ENCODE results near the gene SLC22A23. TPM values are rescaled to one million over a fixed set of nuclear protein-coding genes. Genes with fewer than 3 reads are reported as not detected.

Gene SLC22A23
- total RNA-seq, 1 experiment from 2014 or later = 6.8 TPM

DNA sequence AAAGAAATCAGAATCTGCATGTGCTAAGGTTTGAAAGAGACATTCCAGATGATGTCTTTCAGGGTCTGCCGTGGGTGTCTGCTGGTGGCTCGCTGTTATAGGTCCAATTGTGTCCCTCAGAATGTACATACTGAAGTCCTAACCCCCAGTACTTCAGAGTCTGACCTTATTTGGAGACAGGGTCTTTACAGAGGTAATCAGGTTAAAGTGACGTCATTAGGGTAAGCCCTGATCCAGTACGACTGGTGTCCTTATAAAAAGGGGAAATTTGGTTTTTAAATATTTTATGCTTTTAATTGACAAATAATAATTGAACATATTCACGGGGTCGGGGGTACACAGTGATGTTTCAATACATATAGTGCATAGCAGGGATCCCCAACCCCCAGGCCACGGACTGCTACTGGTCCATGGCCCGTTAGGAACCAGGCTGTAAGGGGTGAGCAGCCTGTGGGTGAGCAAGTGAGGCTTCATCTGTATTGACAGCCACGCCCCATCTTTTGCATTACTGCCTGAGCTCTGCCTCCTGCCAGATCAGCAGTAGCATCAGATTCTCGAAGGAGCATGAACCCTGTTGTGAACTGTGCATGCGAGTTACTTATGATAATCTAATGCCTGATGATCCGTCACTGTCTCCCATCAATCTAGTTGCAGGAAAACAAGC, 33.2 kb upstream of the SLC22A23 start:
- H3K27ac Mint-ChIP-seq = no peak overlapping the region
- Histone ChIP-seq H3K79me1 (ENCODE audit: insufficient read depth, low read depth, low read length, poor library complexity, severe bottlenecking) (no peaks in the 10 kb centered on the region), H4K5ac (ENCODE audit: insufficient read length, low read depth, low read length) (no peak overlapping the region), H4K91ac (ENCODE audit: insufficient read length, low read depth, low read length) (no peak overlapping the region), H2AFZ (ENCODE audit: low read length) (no peak overlapping the region), H3K4me2 (ENCODE audit: insufficient read depth, insufficient read length, low read length) (no peak overlapping the region), H3K9ac (ENCODE audit: extremely low read depth, insufficient read length, low read length) (no peak overlapping the region), H3K9me3 (ENCODE audit: control insufficient read depth, low read depth, low read length) (no peaks in the 10 kb centered on the region), H2BK15ac (ENCODE audit: low read depth, low read length) (no peak overlapping the region), H4K8ac (replicated peaks; ENCODE audit: insufficient read length, low read depth, low read length) (no peak overlapping the region), H3K14ac (ENCODE audit: insufficient read depth, low read length) (no peak overlapping the region), H3K18ac (ENCODE audit: insufficient read length, low read depth, low read length) (no peak overlapping the region), H3K79me2 (ENCODE audit: insufficient read depth, low read length) (no peaks in the 10 kb centered on the region; the same call in 1 of the 2 replicates), H3K23me2 (ENCODE audit: insufficient read length, low read depth, low read length, poor library complexity, severe bottlenecking) (no peaks in the 10 kb centered on the region), H3T11ph (ENCODE audit: low read length) (no peak overlapping the region), H3K4me1 (ENCODE audit: insufficient read depth, low read length) (0 out of 2 replicates have a peak, but pooled peaks cover 3% of the 10 kb centered on the region), H2BK12ac (ENCODE audit: insufficient read length, low read depth, low read length) (no peak overlapping the region), H2AK5ac (ENCODE audit: insufficient read length, low read length) (no peak overlapping the region), H3K27me3 (ENCODE audit: insufficient read depth, low read length) (no peaks in the 10 kb centered on the region), H3K23ac (ENCODE audit: insufficient read length, low read depth, low read length) (no peak overlapping the region), H2BK5ac (ENCODE audit: insufficient read length, low read length) (no peak overlapping the region), H2BK20ac (ENCODE audit: low read depth, low read length, poor library complexity, severe bottlenecking) (no peak overlapping the region), H2BK120ac (ENCODE audit: low read depth, low read length, poor library complexity, severe bottlenecking) (no peak overlapping the region), H4K20me1 (ENCODE audit: control insufficient read depth, insufficient read depth, insufficient read length) (no peaks in the 10 kb centered on the region), H3K56ac (ENCODE audit: insufficient read length, low read depth, low read length) (no peak overlapping the region), H3K4ac (ENCODE audit: low read depth, low read length) (no peak overlapping the region), H3K27ac (ENCODE audit: insufficient read length, low read depth, low read length) (no peak overlapping the region)
- H3K4me1 Mint-ChIP-seq = peaks cover 11 to 15% of the 10 kb centered on the region in 2 experiments
- no peak overlapping the region for H3K4me3 Mint-ChIP-seq
- TF ChIP-seq, protein P1, sequence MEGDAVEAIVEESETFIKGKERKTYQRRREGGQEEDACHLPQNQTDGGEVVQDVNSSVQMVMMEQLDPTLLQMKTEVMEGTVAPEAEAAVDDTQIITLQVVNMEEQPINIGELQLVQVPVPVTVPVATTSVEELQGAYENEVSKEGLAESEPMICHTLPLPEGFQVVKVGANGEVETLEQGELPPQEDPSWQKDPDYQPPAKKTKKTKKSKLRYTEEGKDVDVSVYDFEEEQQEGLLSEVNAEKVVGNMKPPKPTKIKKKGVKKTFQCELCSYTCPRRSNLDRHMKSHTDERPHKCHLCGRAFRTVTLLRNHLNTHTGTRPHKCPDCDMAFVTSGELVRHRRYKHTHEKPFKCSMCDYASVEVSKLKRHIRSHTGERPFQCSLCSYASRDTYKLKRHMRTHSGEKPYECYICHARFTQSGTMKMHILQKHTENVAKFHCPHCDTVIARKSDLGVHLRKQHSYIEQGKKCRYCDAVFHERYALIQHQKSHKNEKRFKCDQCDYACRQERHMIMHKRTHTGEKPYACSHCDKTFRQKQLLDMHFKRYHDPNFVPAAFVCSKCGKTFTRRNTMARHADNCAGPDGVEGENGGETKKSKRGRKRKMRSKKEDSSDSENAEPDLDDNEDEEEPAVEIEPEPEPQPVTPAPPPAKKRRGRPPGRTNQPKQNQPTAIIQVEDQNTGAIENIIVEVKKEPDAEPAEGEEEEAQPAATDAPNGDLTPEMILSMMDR (conservative IDR thresholded peaks at IDR 0.05) = no peak
- WGBS (ENCODE audit: extremely low coverage, insufficient read length, low lambda C conversion rate) = no CpG with 5 or more reads among the region's 12 CpGs
- peaks cover 0 to 3% (median 0%) of the 10 kb centered on the region in 3 experiments; a peak in 1 of 7 replicates for H3K36me3 Mint-ChIP-seq (ENCODE audit: insufficient read depth in 1 of 3, low read depth in 3 of 3)
- no peak for DNase-seq
- H3K27me3 Mint-ChIP-seq (ENCODE audit: low read depth) = peaks cover 13% of the 10 kb centered on the region
- peaks cover 0 to 6% of the 10 kb centered on the region in 2 experiments; a peak in 2 of 5 replicates for H3K9me3 Mint-ChIP-seq
